Activated CD4-positive, alpha-beta T cell treated with anti-CD3 and anti-CD28 coated beads for 36 hours (primary cell): ENCODE results near the gene XIRP1. TPM values are rescaled to one million over a fixed set of nuclear protein-coding genes. Genes with fewer than 3 reads are reported as not detected.

Experiments used
- ATAC-seq: fragments of 200-7000 bp; cut with Tn5 transposase; one replicate; pipeline ENCODE4 v1.10.0; 2021; ENCODE audit warnings: mild to moderate bottlenecking, moderate library complexity
- CTCF ChIA-PET: fragments of 350-600 bp; sonication (Branson Sonifier 250); formaldehyde crosslinking; loops from one replicate; lab custom pipeline; 2021; ENCODE audit warnings: antibody characterized with exemption; lab: Charles Lee
- POLR2A ChIA-PET: fragments of 350-600 bp; sonication (Branson Sonifier 250); formaldehyde crosslinking; loops from one replicate; lab custom pipeline; 2021; ENCODE audit warnings: antibody characterized with exemption, inconsistent platforms; lab: Charles Lee
- DNase-seq: peaks from one replicate; pipeline ENCODE4 v3.0.0-alpha.2; 2020
- H3K27ac Mint-ChIP-seq: one replicate; pipeline ENCODE4 v1.8.0; 2021; ENCODE audit warnings: mixed read lengths
- H3K27me3 Mint-ChIP-seq: one replicate; pipeline ENCODE4 v1.8.0; 2021; ENCODE audit warnings: mixed read lengths
- H3K36me3 Mint-ChIP-seq: one replicate; pipeline ENCODE4 v1.8.0; 2021; ENCODE audit warnings: low read depth, mixed read lengths
- H3K4me1 Mint-ChIP-seq: one replicate; pipeline ENCODE4 v1.8.0; 2021; ENCODE audit warnings: mixed read lengths
- H3K4me3 Mint-ChIP-seq: one replicate; pipeline ENCODE4 v1.8.0; 2021; ENCODE audit warnings: mild to moderate bottlenecking, moderate library complexity, mixed read lengths
- H3K9me3 Mint-ChIP-seq: one replicate; pipeline ENCODE4 v1.8.0; 2021; ENCODE audit warnings: low read depth, mixed read lengths
- intact Hi-C, 2 experiments: fragments of 100-400 bp; cut with DNase I in 1 of 2; cut with micrococcal nuclease in 1 of 2; formaldehyde crosslinking; loops; one replicate each; pipeline versions ENCODE4 v1.14.2 to v1.15.1; 2022 to 2024; cut with DNase I, micrococcal nuclease
- total RNA-seq, 2 experiments: library from RNA; stranded (reverse); gene quantifications; one replicate each; pipeline ENCODE4 v1.2.3, GENCODE V29; 2021

XIRP1 gene
- total RNA-seq, 2 experiments from 2014 or later: 1.4 to 2.2 TPM

DNA sequence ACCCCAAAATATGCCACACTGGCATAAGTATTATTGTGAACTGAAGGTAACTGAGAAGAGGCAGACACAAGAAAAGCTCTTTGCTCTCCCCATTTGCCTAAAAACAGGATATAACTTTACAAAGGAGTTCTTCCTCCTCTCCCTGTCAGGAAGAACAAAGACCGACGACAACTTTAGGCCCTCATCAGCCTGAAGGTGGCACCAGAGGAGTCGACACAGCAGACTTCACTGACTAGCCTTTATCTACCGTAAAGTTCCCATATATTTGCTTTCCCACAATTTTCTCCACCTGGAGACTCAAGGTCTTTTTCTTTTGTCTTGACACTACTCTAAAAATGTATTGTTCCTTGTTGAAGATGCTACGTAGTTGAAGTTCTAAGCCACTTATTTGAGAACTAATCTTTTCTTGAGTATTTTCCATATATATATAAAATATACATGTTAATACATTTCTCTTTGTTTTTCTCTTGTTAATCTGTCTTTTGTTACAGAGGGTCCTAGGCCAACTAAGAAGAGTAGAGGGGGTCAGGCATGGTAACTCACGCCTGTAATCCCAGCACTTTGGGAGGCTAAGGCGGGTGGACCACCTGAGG, 16.2 kb upstream of the XIRP1 start:
- Mint-ChIP-seq H3K36me3 (no peaks in the 10 kb centered on the region), H3K27ac (no peak overlapping the region), H3K4me1 (peaks cover 7% of the 10 kb centered on the region), H3K4me3 (no peak overlapping the region), H3K27me3 (no peaks in the 10 kb centered on the region), H3K9me3 (no peaks in the 10 kb centered on the region)
- intact Hi-C loops: loop anchor here (1.0 kb wide), 1 partner anchor 80 kb away; no protein-coding TSS in a partner anchor
- CTCF ChIA-PET: interaction anchor here (1.2 to 2.0 kb wide), 6 partner anchors 14 to 83 kb away, joined by 3 to 20 read pairs (median 6); partner anchors contain the start of gene XIRP1
- ATAC-seq (no peak), DNase-seq (peak; percentile 61)
- POLR2A ChIA-PET: no interaction called here

DNA sequence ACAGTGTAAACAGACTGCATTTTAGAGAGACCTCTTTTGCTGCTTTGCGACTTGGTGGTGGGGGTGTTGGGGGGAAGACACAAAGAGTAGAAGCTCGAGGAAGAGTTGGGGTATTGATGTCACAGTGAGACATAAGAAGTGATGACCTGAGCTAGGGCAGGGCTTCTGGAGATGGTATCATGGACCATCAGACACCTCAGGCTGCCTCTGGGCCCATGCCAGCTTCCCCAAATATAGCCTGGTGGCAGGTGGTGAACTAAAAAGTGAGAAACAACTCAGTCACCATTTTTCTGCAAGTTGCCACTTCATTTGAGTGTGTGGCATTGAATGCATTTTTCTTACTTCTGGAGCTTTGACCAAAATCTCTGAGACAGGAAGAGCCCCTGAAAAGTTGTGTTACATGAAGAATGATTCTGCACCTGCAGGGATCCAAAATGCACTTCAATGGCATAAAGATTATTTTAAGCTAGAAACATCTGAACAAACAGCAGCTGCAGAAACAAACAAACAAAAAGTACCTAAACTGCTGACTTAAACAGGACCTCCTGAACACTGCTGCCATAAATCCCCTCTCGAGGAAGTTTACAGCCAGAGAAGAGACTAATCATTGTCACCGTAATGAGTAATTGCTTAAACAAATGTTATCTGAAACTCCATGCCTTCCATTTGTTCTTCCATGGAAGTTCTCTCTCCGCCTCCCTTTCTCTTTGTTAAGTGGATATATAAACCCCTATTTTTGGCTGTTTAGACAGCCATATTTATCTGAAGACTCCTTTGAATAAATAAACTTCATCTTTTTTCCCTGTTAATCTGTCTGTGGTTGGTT, 15.2 kb upstream of the XIRP1 start:
- no peak for DNase-seq
- no peak for ATAC-seq
- CTCF ChIA-PET: interaction anchor here (0.6 to 2.0 kb wide), 7 partner anchors 13 to 84 kb away, joined by 3 to 20 read pairs (median 6); partner anchors contain the start of gene XIRP1
- Mint-ChIP-seq H3K4me3 (no peak overlapping the region), H3K27ac (no peak overlapping the region), H3K9me3 (no peaks in the 10 kb centered on the region), H3K4me1 (peaks cover 7% of the 10 kb centered on the region), H3K27me3 (peaks cover 5% of the 10 kb centered on the region), H3K36me3 (no peaks in the 10 kb centered on the region)
- POLR2A ChIA-PET: no interaction called here
- intact Hi-C loops: loop anchor here (1.0 kb wide), 1 partner anchor 81 kb away; no protein-coding TSS in a partner anchor

- Mint-ChIP-seq H3K27me3 (peaks cover 5% of the 10 kb centered on the region), H3K36me3 (no peaks in the 10 kb centered on the region), H3K9me3 (no peaks in the 10 kb centered on the region), H3K4me3 (no peak overlapping the region), H3K27ac (no peak overlapping the region), H3K4me1 (peaks cover 7% of the 10 kb centered on the region)
- intact Hi-C loops: no loop called here
- no peak for ATAC-seq
- POLR2A ChIA-PET: no interaction called here
- no peak for DNase-seq
- CTCF ChIA-PET: interaction anchor here (1.3 to 3.0 kb wide), 3 partner anchors 15 to 86 kb away, joined by 5 to 17 read pairs (median 5); partner anchors contain the start of gene XIRP1
Observed at GRCh38 chr3:39205919-39206516, 13.6 kb upstream of the XIRP1 start.

- Mint-ChIP-seq H3K36me3 (no peaks in the 10 kb centered on the region), H3K4me1 (peaks cover 7% of the 10 kb centered on the region), H3K9me3 (no peaks in the 10 kb centered on the region), H3K27me3 (peaks cover 5% of the 10 kb centered on the region), H3K27ac (no peak overlapping the region), H3K4me3 (no peak overlapping the region)
- POLR2A ChIA-PET: no interaction called here
- intact Hi-C loops: no loop called here
- DNase-seq (no peak), ATAC-seq (no peak)
- CTCF ChIA-PET: interaction anchor here (1.3 to 3.0 kb wide), 3 partner anchors 14 to 87 kb away, joined by 5 to 17 read pairs (median 5); partner anchors contain the start of gene XIRP1
Observed at GRCh38 chr3:39205131-39205530, 12.7 kb upstream of the XIRP1 start.

DNA sequence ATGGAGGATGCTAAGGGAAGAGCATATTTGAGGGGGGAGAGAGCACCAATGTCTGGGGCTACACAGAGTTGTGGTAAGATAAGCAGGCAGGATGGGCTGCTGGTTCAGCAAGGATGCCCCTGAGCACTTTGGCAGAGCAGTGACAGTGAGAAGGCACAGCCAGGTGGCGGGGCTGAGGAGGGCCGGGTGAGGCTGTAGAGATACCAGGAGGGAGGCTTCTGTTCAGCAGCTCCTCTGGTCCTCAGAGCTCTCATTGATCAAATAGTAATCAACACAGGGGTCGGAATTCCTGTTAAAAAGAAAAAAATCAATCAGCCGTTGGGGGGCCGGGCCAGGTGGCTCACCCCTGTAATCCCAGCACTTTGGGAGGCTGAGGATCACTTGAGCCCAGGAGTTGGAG, 11.5 kb upstream of the XIRP1 start:
- H3K36me3 Mint-ChIP-seq: no peaks in the 10 kb centered on the region
- ChIA-PET CTCF (interaction anchor here (0.6 to 3.0 kb wide), 2 partner anchors 13 to 85 kb away, joined by 3 to 17 read pairs; partner anchors contain the start of gene XIRP1), POLR2A (no interaction called here)
- intact Hi-C loops: no loop called here
- no peak overlapping the region for H3K27ac Mint-ChIP-seq
- no peak overlapping the region for H3K4me3 Mint-ChIP-seq
- H3K4me1 Mint-ChIP-seq: peaks cover 5% of the 10 kb centered on the region
- peaks cover 5% of the 10 kb centered on the region for H3K27me3 Mint-ChIP-seq
- no peak for ATAC-seq
- H3K9me3 Mint-ChIP-seq: no peaks in the 10 kb centered on the region
- no peak for DNase-seq

- no peaks in the 10 kb centered on the region for H3K9me3 Mint-ChIP-seq
- intact Hi-C loops: no loop called here
- H3K4me3 Mint-ChIP-seq: no peak overlapping the region
- ChIA-PET CTCF (interaction anchor here (0.6 to 3.0 kb wide), 2 partner anchors 12 to 84 kb away, joined by 3 to 17 read pairs; partner anchors contain the start of gene XIRP1), POLR2A (no interaction called here)
- peaks cover 5% of the 10 kb centered on the region for H3K27me3 Mint-ChIP-seq
- H3K4me1 Mint-ChIP-seq: peaks cover 5% of the 10 kb centered on the region
- DNase-seq (no peak), ATAC-seq (no peak)
- H3K36me3 Mint-ChIP-seq: no peaks in the 10 kb centered on the region
- no peak overlapping the region for H3K27ac Mint-ChIP-seq
Observed at GRCh38 chr3:39203402-39203801, 11.0 kb upstream of the XIRP1 start.

DNA sequence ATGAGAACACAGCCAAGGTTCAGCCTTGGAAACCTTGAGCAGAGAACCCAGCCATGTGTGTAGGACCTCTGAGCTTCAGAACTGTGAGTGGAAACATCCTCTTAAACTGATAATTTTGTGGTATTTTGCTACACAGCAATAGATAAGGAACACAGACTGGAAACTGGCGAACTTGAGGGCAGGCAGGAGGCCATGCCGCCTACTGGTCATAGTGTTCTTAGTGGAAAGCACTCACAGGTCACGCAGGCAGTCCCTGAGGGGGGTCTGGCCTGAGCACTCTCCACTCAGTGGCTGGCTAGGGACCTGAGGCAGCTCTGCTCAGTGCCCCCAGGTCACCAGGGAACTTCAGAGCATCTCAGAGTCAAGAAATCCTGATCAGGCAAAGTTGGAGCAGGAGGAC, 9.7 kb upstream of the XIRP1 start:
- ATAC-seq: no peak
- DNase-seq: no peak
- H3K4me1 Mint-ChIP-seq: no peaks in the 10 kb centered on the region
- H3K9me3 Mint-ChIP-seq: no peaks in the 10 kb centered on the region
- intact Hi-C loops: no loop called here
- CTCF ChIA-PET: interaction anchor here (0.6 to 0.8 kb wide), 2 partner anchors 87 to 88 kb away, joined by 3 read pairs; no protein-coding TSS in a partner anchor
- no peak overlapping the region for H3K4me3 Mint-ChIP-seq
- POLR2A ChIA-PET: interaction anchor here (0.6 kb wide), 1 partner anchor 70 kb away, joined by 3 read pairs; no protein-coding TSS in a partner anchor
- peaks cover 5% of the 10 kb centered on the region for H3K27me3 Mint-ChIP-seq
- no peak overlapping the region for H3K27ac Mint-ChIP-seq
- no peaks in the 10 kb centered on the region for H3K36me3 Mint-ChIP-seq

DNA sequence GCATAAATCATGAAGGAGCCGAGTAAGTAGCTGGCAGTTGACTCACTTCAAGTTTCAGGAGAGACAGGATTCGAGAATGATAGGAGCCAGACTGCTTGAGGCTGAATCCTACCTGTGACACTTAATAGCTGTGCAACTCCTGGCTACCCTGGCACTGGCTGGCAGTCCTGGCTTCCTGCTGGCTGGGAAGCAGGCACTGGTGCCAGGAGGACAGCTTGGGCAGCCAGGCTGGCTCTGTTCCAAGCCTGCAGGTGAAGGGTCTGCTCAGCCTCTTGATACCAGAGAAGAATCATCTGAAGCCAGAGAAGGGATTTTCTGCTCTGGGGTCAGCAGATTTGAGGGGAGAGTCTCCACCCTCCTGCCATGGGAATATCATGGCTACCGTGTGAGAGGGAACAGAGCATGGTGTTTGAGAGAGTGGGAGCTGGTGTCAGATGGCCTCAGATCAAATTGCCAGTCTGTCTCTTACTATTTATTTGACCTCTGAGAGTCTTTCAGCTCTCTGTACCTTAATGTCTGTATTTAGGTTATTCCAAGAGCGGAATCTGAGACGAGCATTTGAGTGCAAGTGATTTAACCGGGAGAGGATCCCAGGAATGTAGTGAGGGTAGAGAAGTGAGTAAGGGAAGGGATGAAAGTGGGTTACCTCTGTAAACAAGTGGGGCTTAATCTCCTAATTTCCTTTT, 4.4 kb upstream of the XIRP1 start:
- intact Hi-C loops: no loop called here
- H3K27me3 Mint-ChIP-seq: no peaks in the 10 kb centered on the region
- no peaks in the 10 kb centered on the region for H3K36me3 Mint-ChIP-seq
- CTCF ChIA-PET: interaction anchor here (1.2 to 14.9 kb wide), 4 partner anchors 10 to 95 kb away, joined by 3 to 447 read pairs (median 4); no protein-coding TSS in a partner anchor
- no peak overlapping the region for H3K4me3 Mint-ChIP-seq
- H3K9me3 Mint-ChIP-seq: no peaks in the 10 kb centered on the region
- POLR2A ChIA-PET: no interaction called here
- ATAC-seq: no peak
- peaks cover 31% of the 10 kb centered on the region for H3K4me1 Mint-ChIP-seq
- no peak overlapping the region for H3K27ac Mint-ChIP-seq
- DNase-seq: no peak

- no peak overlapping the region for H3K4me3 Mint-ChIP-seq
- H3K27ac Mint-ChIP-seq: no peak overlapping the region
- ATAC-seq (no peak), DNase-seq (no peak)
- H3K27me3 Mint-ChIP-seq: no peaks in the 10 kb centered on the region
- H3K36me3 Mint-ChIP-seq: no peaks in the 10 kb centered on the region
- H3K4me1 Mint-ChIP-seq: peaks cover 33% of the 10 kb centered on the region
- ChIA-PET CTCF (interaction anchor here (0.5 to 14.9 kb wide), 7 partner anchors 9 to 96 kb away, joined by 3 to 447 read pairs (median 4); partner anchors contain the start of gene CX3CR1), POLR2A (no interaction called here)
- no peaks in the 10 kb centered on the region for H3K9me3 Mint-ChIP-seq
- intact Hi-C loops: no loop called here
Observed at GRCh38 chr3:39196034-39196433, 3.6 kb upstream of the XIRP1 start.

DNA sequence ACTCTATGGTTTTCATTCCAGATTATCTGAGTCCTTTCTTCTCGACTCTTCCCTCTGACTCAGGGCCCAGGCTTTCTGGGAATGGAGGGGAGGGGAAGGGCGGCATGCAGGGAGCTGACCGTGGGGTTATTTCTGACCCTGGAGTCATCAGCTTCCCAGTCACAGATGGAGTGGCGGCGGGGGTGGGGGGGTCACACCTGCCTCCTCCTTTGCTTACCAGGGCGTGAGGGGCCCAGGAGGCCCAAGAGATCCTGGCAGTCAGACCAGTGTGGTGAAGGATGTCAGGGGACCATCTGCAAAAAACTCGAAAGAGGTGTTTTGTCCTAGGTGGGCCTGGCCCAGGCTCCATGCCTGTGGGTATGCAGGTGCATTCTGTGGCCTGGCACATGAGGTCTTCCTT, 996 bp upstream of the XIRP1 start:
- Mint-ChIP-seq H3K9me3 (no peaks in the 10 kb centered on the region), H3K27ac (no peak overlapping the region), H3K4me3 (no peak overlapping the region), H3K4me1 (peaks cover 42% of the 10 kb centered on the region), H3K36me3 (no peaks in the 10 kb centered on the region), H3K27me3 (no peaks in the 10 kb centered on the region)
- intact Hi-C loops: loop anchor here (5.0 kb wide), 2 partner anchors 74 to 189 kb away; partner anchors contain the start of gene SLC25A38 (in 1 of the 2)
- DNase-seq (no peak), ATAC-seq (no peak)
- POLR2A ChIA-PET: no interaction called here
- CTCF ChIA-PET: interaction anchor here (0.6 to 14.9 kb wide), 5 partner anchors 15 to 184 kb away, joined by 3 to 447 read pairs (median 9); no protein-coding TSS in a partner anchor
